Activated naive CD4-positive, alpha-beta T cell treated with anti-CD3 and anti-CD28 coated beads, Interleukin-2, amount 50 U/mL, for 72 hours (primary cell): Measurements from ENCODE around the gene OTULINL. TPM values are rescaled to one million over a fixed set of nuclear protein-coding genes. Genes with fewer than 3 reads are reported as not detected.

Source experiments
- ATAC-seq, 2 donors: fragments of 150-1000 bp; cut with Tn5 transposase; 2 replicates each; pipeline ENCODE4 v1.10.0; 2021; ENCODE audit warnings: mild to moderate bottlenecking in 2 of 2, moderate library complexity in 2 of 2
- DNase-seq, 2 donors: peaks; one replicate each; pipeline ENCODE4 v3.0.0; 2021 to 2022; ENCODE audit warnings: low spot score in 2 of 2
- H3K27ac Mint-ChIP-seq, 2 donors: one replicate each; pipeline ENCODE4 v1.8.0; 2022; ENCODE audit warnings: mild to moderate bottlenecking in 2 of 2, mixed read lengths in 2 of 2
- H3K36me3 Mint-ChIP-seq, 2 donors: one replicate each; pipeline ENCODE4 v1.8.0; 2022; ENCODE audit warnings: mixed read lengths in 2 of 2
- H3K9me3 Mint-ChIP-seq, 2 donors: one replicate each; pipeline ENCODE4 v1.8.0; 2022; ENCODE audit warnings: mixed read lengths in 2 of 2
- total RNA-seq, 2 donors: library from RNA; stranded (reverse); gene quantifications; one replicate each; pipeline ENCODE4 v1.2.3, GENCODE V29; 2022

The OTULINL gene
- total RNA-seq, 2 donors from 2014 or later: 10.3 to 16.5 TPM

DNA sequence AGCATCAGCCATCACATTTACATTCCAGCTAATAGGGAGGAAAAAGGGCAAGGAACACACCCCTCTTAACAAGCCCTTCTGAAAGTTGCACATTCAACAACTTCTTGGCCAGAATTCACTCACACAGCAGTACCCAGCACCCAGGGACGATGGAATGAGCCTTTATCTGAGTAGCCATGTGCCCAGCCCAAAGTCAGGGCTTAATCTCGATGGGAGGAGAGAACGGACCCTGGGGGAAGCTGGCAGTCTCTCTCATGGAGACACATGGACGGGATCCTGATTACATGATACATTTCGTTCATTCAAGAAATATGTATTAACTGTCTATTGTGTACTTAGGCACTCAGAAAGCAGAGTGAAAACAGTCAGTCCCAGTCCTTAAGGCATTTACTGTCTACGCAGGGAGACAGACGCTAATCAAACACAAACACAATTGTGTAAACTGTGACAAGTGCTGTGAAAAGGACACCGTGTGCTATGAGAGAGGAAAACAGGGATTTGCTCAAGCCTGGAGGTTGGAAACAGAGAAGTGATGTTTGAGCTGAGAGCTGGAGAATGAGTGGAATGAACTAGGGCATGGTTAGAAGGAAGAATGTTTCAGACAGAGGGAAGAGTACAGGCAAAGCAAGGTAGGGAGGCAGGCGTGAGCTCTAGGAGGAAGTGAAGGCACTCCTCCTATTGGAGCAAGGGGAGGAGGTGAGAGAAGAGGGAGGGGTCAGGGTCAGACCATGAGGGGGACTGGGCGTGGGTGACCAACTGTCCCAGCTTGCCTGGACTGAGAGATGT, 7.4 kb downstream of the OTULINL start:
- Mint-ChIP-seq H3K36me3 (no peaks in the 10 kb centered on the region), H3K9me3 (peaks cover 0 to 5% of the 10 kb centered on the region in 2 donors), H3K27ac (peak overlapping the region in 1 of 2 donors; percentile 1)
- no peak for DNase-seq
- ATAC-seq: no peak

DNA sequence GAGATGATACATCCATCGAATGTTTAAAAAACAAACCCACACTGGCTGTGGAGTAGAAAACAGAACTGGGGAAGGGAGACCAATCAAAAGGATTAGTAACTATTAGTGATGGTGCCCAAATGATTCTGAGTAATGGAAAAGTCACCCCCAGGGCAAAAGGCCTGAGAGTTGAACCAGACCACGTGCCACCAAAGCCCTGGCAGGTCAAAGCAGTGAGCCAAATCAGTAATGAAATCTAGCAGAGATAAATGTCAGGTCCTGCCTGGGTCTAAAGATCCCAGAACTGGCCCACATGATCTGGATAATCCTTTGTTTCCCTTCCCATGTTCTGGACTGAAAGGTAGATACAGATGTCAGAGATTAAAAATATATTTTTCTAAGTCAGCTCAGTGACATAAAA, 9.4 kb downstream of the OTULINL start:
- Mint-ChIP-seq H3K27ac (peak overlapping the region in 1 of 2 donors; percentile 66), H3K9me3 (peaks cover 0 to 5% of the 10 kb centered on the region in 2 donors), H3K36me3 (no peaks in the 10 kb centered on the region)
- DNase-seq: no peak
- ATAC-seq: no peak

DNA sequence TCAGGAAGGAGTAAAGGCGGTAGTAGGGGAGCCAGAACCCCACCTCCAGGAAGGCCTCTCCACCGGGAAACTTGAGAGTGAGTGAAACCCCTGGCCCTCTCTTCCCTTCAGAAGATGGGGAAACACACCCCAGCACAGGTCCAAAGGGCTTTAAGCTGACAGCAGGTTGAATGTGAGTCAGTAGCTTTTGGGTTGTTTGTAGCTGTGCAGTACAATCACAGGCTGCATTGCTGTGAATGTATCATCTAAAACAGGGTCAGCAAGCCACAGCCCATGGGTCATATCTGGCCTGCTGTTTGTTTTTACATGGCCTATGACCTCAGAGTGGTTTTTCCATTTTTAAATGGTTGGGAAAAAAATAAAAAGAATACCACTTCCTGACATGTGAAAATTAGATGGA, 10.0 kb downstream of the OTULINL start:
- no peak overlapping the region for H3K27ac Mint-ChIP-seq
- no peaks in the 10 kb centered on the region for H3K36me3 Mint-ChIP-seq
- DNase-seq: no peak
- ATAC-seq: peak in 1 of 2 donors; percentile 16
- peaks cover 0 to 5% of the 10 kb centered on the region in 2 donors for H3K9me3 Mint-ChIP-seq

DNA sequence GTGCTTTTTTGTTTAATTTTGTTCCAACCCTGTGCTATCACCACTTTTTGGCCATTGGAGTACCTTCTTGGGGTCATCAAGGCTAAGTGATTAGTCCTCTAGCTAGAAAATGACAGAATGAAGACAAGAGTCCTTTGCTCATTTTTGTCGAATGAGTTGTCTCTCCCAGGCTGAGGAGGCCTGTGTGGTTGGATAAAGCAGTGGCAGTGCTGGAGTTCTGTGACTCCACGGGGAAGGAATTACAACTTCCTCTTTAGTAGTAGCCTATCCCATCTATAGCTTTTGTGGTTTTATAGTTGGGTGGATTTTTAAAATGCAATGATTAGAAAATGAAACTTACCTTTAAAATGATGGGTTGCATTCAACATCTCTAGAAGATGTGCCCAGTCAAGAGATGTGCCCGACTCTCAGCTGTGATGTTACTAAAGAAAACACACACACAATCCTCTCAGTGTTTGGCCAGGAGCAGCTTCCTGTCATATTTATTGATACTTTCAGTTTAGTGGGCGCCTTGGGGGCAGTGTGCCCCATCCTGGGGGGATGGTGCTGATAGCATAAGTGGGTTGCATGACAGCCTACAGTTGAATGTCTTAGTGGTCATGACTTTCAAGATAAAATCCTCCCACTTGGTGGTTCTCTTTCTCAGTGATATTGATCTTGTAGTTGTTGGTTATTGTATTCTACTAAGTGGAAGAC, 11.9 kb downstream of the OTULINL start:
- ATAC-seq (peak; percentile 15 to 20), DNase-seq (peak in 1 of 2 donors; percentile 14)
- Mint-ChIP-seq H3K27ac (peak overlapping the region; percentile 26 to 87), H3K36me3 (no peaks in the 10 kb centered on the region), H3K9me3 (peaks cover 0 to 5% of the 10 kb centered on the region in 2 donors)

DNA sequence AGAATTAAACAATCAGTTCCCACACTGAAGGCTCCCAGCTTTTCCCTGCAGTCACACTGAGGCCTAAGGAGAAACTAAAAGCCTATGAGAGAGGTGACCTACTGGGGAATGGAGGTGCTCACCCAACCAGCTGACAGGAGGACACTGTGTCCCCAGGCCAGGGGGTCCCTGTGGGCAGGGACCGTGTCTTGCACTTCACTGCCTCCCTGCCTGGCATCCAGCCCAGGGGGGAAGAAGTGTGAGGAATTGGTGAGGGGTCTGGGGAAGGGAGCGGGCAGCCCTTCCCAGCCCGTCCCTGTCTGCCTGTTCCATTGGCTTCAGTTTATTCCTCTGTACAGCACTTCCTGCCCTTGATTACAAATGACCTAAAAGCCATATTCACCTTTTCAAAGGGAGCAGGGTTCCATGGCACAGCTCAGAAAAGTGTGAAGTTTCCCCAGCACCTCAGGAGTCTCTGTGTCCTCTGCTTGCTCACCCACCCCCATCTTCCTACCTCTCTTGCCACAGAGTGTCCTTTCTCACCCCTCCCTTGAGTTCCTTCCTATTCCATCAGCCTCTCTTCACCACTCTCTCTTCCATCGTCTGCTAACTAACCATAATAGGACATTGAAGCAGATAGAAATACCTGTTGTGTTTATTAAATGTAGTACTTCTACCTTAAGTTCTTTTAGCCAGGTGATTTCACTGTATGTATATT, 12.9 kb downstream of the OTULINL start:
- DNase-seq: no peak
- ATAC-seq: peak; percentile 30 to 61
- Mint-ChIP-seq H3K36me3 (no peaks in the 10 kb centered on the region), H3K27ac (peak overlapping the region; percentile 87 to 98), H3K9me3 (no peaks in the 10 kb centered on the region)

DNA sequence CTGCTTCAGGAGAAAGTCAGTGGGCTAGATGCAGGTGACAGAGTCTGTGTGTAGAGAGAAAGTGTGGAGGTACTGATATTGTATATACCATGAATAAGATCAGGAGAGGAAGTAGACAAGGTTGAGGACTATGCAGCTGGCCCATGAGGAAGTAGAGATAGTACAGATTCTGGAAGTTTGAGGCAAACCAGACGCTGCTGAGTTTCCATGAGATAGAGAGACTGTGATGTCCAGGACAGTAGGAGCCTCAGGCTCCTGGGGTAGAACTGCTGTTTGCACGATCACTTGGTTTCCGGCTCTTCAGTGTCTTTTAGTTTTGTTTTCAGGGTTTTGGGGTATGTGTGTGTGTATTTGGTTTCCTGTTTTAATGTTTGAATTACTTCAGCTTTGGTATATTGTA, 13.6 kb downstream of the OTULINL start:
- H3K27ac Mint-ChIP-seq: peak overlapping the region; percentile 87 to 98
- peak; percentile 81 for ATAC-seq
- peak in 1 of 2 donors; percentile 11 for DNase-seq
- H3K36me3 Mint-ChIP-seq: peaks cover 0 to 6% of the 10 kb centered on the region in 2 donors
- H3K9me3 Mint-ChIP-seq: no peaks in the 10 kb centered on the region

DNA sequence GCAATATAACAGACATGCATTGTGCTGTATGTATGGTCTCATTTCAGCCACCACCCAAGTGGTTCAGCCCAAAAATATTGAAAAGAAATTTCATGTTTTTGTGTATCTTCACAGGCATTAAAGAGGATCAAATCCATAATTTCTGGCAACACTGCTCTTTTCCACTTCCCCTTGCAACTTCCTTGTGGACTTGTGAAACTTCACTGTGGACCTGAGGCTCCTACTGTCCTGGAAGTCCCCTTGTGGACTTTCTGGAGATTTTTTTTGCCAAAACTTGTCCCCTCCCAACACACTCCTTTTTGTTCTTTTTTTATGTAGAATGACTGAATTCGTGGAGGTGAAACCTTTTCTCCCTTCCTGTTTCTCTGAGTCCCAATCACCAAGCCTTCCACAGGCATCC, 14.3 kb downstream of the OTULINL start:
- no peak for DNase-seq
- Mint-ChIP-seq H3K9me3 (no peaks in the 10 kb centered on the region), H3K27ac (peak overlapping the region; percentile 73 to 87), H3K36me3 (peaks cover 0 to 9% of the 10 kb centered on the region in 2 donors)
- ATAC-seq: no peak

DNA sequence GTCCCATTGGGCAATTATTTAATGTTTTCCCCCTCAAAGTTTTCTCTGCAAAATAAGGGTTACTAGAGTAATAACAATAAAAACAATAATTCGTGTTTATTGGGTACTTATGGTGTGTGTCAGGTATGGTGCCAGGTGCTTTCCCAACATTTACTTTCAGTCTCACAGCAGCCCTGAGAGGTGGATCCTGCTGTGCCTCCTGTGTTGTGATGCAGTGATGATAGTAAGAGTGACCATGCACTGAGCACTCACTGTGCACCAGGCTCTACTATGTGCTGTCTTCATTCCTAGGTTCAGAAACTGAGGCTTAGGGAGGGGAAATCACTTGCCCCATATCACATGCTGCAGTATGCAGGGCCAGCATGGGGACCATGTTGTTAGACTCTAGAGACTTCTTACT, 15.5 kb downstream of the OTULINL start:
- no peak overlapping the region for H3K27ac Mint-ChIP-seq
- no peak for DNase-seq
- H3K9me3 Mint-ChIP-seq: no peaks in the 10 kb centered on the region
- ATAC-seq: no peak
- H3K36me3 Mint-ChIP-seq: peaks cover 2 to 12% of the 10 kb centered on the region in 2 donors

DNA sequence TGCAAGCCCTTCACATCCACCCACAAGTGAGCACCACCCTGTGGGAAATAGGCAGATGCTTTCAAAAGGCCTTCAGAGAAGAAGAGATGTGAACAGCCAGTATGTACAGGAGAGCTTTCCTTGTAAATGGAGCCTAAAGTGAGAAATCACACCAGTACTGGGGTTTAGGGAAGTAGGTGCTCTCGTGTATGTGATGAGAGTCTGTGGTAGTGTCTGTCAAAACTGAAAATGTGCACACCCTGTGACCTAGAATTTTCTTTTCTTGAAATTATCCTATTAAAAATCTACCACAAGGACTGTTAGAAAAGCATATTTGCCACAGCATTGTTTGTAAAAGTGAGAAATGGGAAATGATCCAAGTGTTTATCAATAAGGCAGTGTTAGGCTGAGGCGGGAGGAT, 16.6 kb downstream of the OTULINL start:
- no peak for ATAC-seq

DNA sequence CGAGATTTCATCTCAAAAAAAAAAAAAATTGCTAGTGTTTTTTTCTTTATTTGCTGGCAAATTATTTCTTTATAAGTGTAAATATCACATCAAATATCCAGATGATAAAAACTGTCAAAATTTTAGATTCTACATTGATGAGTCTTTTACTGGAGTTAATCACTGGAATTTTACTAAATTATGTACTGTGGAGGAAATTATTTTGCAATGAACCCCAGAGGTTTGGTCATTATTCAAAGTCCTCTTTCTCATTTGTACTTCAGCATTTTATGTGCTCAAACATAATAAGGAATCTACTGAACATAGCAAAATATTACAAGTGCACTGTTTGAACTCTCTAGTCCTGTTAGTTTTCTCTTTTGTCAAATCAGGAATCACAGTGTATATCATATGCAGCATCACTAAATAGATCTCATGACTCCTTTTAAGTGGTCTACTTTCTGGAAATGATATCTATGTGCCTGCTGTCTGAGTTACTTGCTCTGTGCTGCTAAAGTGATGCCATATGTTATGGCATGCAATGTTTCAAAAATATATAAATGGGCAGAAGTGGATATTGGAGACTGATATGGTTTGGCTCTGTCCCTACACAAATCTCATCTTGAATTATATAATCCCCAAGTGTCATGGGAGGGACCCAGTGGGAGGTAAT, 18.0 kb downstream of the OTULINL start:
- peak in 1 of 2 donors; percentile 43 for ATAC-seq
- Mint-ChIP-seq H3K27ac (no peak overlapping the region), H3K9me3 (no peaks in the 10 kb centered on the region), H3K36me3 (peaks cover 12 to 29% of the 10 kb centered on the region in 2 donors)
- DNase-seq: no peak

More for the DNA sequence above, 16.6 kb downstream of the OTULINL start:
- no peaks in the 10 kb centered on the region for H3K9me3 Mint-ChIP-seq
- H3K36me3 Mint-ChIP-seq: peaks cover 12 to 23% of the 10 kb centered on the region in 2 donors
- DNase-seq: no peak
- peak overlapping the region in 1 of 2 donors; percentile 82 for H3K27ac Mint-ChIP-seq

DNA sequence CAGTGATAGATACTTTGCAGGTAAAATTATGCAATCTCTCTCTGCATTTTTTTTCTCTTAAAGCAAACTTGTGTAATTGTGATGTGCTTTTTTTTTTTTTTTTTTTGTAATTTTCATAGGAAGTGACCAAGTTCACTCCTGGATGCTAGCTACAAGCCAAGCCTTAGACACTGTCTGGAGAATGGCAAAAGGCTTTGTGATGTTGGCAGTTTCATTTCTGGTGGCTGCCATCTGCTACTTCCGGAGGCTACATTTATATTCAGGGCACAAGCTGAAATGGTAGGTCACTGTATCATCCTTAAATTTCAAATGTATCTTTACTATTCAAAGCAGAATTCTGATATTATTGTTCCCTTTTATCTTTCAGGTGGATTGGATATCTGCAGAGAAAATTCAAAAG, 19.3 kb downstream of the OTULINL start:
- H3K36me3 Mint-ChIP-seq: peaks cover 17 to 38% of the 10 kb centered on the region in 2 donors
- DNase-seq (no peak), ATAC-seq (no peak)
- no peak overlapping the region for H3K27ac Mint-ChIP-seq
- no peaks in the 10 kb centered on the region for H3K9me3 Mint-ChIP-seq

DNA sequence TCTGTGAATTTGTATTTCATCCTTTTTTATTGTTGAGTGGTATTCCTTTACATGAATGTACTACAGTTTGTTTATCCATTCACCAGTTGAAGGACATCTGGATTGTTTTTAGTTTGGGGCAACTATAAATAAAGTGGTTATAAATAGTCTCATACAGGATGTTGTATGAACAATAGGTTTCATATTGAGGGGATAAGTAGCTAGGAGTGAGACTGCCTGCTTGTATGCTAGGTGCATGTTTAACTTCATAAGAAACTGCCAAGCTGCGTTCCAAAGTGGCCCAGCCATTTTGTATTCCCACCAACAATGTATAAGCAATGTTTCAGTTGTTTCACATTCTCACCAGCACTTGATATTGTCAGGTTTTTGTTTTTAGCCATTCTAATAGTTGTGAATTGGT, 21.5 kb downstream of the OTULINL start:
- no peak overlapping the region for H3K27ac Mint-ChIP-seq
- ATAC-seq (no peak), DNase-seq (no peak)
- H3K36me3 Mint-ChIP-seq: peaks cover 21 to 40% of the 10 kb centered on the region in 2 donors
- H3K9me3 Mint-ChIP-seq: no peaks in the 10 kb centered on the region

DNA sequence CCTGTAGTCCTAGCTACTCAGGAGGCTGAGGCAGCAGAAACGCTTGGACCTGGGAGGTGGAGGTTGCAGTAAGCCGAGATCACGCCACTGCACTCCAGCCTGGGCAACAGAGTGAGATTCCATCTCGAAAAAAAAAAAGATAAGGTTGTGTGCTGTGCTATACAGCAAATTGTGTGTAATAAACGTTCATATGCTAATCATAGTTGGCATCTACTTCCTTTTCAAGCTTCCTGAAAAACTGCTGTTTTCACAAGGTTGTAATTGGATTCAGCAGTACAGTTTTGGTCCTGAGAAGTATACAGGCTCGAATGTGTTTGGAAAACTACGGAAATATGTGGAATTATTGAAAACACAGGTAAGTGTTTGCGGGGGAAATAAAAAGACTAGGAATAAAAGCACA, 25.5 kb downstream of the OTULINL start:
- ATAC-seq (no peak), DNase-seq (no peak)
- Mint-ChIP-seq H3K27ac (no peak overlapping the region), H3K36me3 (peaks cover 34% of the 10 kb centered on the region in 2 donors), H3K9me3 (no peaks in the 10 kb centered on the region)

DNA sequence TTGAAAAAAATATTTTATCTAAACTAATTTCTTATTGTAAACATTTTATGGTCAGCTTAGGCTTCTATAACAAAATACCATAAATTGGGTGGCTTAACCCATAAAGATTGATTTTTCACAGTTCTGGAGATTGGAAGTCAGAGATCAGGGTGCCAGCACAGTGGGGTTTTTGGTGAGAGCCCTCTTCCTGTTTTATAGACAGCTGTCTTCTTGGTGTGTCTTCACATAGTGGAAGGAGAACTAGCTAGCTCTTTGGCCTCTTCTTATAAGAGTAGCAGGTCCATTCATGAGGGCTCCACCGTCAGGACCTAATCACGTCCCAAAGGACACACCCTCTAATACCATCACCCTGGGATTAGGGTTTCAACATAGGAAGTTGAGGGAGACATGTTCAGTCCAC, 26.6 kb downstream of the OTULINL start:
- peak overlapping the region in 1 of 2 donors; percentile 27 for H3K27ac Mint-ChIP-seq
- peaks cover 23 to 27% of the 10 kb centered on the region in 2 donors for H3K36me3 Mint-ChIP-seq
- DNase-seq (no peak), ATAC-seq (no peak)
- no peaks in the 10 kb centered on the region for H3K9me3 Mint-ChIP-seq

DNA sequence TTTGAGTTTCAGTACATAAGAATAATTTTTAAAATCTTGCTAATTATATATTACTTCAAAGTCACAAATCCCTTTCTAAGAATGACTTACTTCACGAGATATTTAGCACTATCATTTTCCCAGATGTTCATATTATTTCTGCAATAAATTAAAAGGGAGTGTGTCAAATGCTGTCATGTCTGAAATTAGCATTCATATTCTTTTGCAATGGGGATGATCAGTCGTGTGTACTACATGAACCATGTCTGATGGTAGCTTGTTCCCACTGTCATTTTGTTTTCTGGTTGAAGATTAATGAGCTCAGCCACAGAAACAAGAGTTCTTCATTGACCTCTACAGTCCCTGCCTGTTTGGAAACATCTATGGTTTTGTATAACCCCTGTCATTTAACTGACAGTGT, 30.1 kb downstream of the OTULINL start:
- no peak for DNase-seq
- no peaks in the 10 kb centered on the region for H3K9me3 Mint-ChIP-seq
- no peak overlapping the region for H3K27ac Mint-ChIP-seq
- ATAC-seq: no peak
- H3K36me3 Mint-ChIP-seq: peaks cover 7 to 39% of the 10 kb centered on the region in 2 donors

DNA sequence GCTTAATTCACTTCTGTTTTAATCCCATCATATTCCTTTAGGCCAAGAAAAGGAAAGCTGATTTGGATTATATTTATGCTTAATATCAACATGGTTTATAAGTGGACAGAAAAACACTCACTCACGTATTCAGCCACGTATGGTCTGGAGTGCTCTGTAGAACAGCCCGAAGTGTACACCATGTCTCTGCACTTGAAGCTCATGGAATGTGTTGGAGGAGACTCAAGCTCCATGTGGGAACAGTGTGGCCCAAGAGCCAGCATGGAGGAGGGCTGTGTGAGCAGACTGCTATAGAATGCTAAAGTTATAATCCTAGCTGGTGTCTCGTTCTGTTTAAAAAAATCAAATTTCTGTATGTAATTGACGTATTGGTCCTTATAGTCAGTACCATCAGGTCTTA, 32.9 kb downstream of the OTULINL start:
- DNase-seq (no peak), ATAC-seq (no peak)
- no peak overlapping the region for H3K27ac Mint-ChIP-seq
- peaks cover 7 to 48% of the 10 kb centered on the region in 2 donors for H3K36me3 Mint-ChIP-seq
- H3K9me3 Mint-ChIP-seq: no peaks in the 10 kb centered on the region
